Measurements from ENCODE around the gene DUOX2. TPM values are rescaled to one million over a fixed set of nuclear protein-coding genes. Genes with fewer than 3 reads are reported as not detected.

Gene DUOX2
- total and polyA plus RNA-seq, 2 of the 13 experiments (the other 11 are each of a cell fraction or from before 2014, with no cell fraction given) = 0.08 TPM; not detected in 1

- WGBS (ENCODE audit: low lambda C conversion rate) = no CpG with 5 or more reads among the region's 10 CpGs
- H3K27me3 ChIP-seq (ENCODE audit: control insufficient read depth in 1 of 2, insufficient read depth in 2 of 2, low read length in 2 of 2) = peaks cover 10 to 44% of the 10 kb centered on the region in 2 experiments
- H4K20me1 ChIP-seq (ENCODE audit: insufficient read depth, low read length) = no peaks in the 10 kb centered on the region
- POLR2A ChIA-PET = no interaction called here
- no peak overlapping the region for H3K4me3 ChIP-seq (replicated peaks in 1 of 3; ENCODE audit: insufficient read depth in 1 of 3, low read depth in 2 of 3, low read length in 3 of 3)
- H3K4me2 ChIP-seq (ENCODE audit: low read depth, low read length) = no peak overlapping the region
- no peak overlapping the region for H3K9ac ChIP-seq (ENCODE audit: insufficient read depth, low read depth, low read length)
- in situ Hi-C loops (cut with HindIII; ENCODE audit: extremely low pct_ligation_motif_present, low pct_unique_long_range_greater_than_20kb) (no loop called here), intact Hi-C loops (cut with micrococcal nuclease; ENCODE audit: unreplicated experiment) (no loop called here)
- no peaks in the 10 kb centered on the region for H3K9me3 ChIP-seq (ENCODE audit: low read length)
- ATAC-seq (no peak), DNase-seq (ENCODE audit: low spot score) (no peak), FAIRE-seq (no peak)
- no peaks in the 10 kb centered on the region for H3K36me3 ChIP-seq (replicated peaks in 1 of 2; ENCODE audit: control insufficient read depth in 1 of 2, insufficient read depth in 2 of 2, low read length in 2 of 2)
- BruUV-seq (replicated peaks) = no TSS peak
- CTCF ChIA-PET (ENCODE audit: low intra/inter-chr PET ratio, low total read pairs) = no interaction called here
- no peaks in the 10 kb centered on the region for H3K4me1 ChIP-seq (ENCODE audit: insufficient read depth, low read length)
- H2AFZ ChIP-seq (ENCODE audit: low read length) = no peak overlapping the region
- H3K27ac ChIP-seq (ENCODE audit: extremely low read length, insufficient read depth, low read length) = no peak overlapping the region
- TF ChIP-seq SNAPC5 (CRISPR knock-in tag; IDR thresholded peaks at IDR 0.05; ENCODE audit: borderline replicate concordance) (no peak), CBX1 (IDR thresholded peaks at IDR 0.05; ENCODE audit: low read depth) (no peak), FIP1L1 (IDR thresholded peaks at IDR 0.05; ENCODE audit: borderline replicate concordance, insufficient read depth, low read depth, low read length) (no peak), ZNF547 (CRISPR knock-in tag; IDR thresholded peaks at IDR 0.05) (no peak), ZIK1 (CRISPR knock-in tag; IDR thresholded peaks at IDR 0.05; ENCODE audit: borderline replicate concordance, low read depth) (no peak), TEAD2 (CRISPR knock-in tag; IDR thresholded peaks at IDR 0.05) (no peak), MZF1 (CRISPR knock-in tag; IDR thresholded peaks at IDR 0.05; ENCODE audit: borderline replicate concordance) (no peak), ZNF703 (CRISPR knock-in tag; IDR thresholded peaks at IDR 0.05; ENCODE audit: borderline replicate concordance) (no peak), ZNF224 (CRISPR knock-in tag; IDR thresholded peaks at IDR 0.05) (no peak)
- TF ChIP-seq, protein P1, sequence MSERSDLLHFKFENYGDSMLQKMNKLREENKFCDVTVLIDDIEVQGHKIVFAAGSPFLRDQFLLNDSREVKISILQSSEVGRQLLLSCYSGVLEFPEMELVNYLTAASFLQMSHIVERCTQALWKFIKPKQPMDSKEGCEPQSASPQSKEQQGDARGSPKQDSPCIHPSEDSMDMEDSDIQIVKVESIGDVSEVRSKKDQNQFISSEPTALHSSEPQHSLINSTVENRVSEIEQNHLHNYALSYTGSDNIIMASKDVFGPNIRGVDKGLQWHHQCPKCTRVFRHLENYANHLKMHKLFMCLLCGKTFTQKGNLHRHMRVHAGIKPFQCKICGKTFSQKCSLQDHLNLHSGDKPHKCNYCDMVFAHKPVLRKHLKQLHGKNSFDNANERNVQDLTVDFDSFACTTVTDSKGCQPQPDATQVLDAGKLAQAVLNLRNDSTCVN (CRISPR knock-in tag; IDR thresholded peaks at IDR 0.05; ENCODE audit: borderline replicate concordance) = no peak
- TF ChIP-seq, protein P2, sequence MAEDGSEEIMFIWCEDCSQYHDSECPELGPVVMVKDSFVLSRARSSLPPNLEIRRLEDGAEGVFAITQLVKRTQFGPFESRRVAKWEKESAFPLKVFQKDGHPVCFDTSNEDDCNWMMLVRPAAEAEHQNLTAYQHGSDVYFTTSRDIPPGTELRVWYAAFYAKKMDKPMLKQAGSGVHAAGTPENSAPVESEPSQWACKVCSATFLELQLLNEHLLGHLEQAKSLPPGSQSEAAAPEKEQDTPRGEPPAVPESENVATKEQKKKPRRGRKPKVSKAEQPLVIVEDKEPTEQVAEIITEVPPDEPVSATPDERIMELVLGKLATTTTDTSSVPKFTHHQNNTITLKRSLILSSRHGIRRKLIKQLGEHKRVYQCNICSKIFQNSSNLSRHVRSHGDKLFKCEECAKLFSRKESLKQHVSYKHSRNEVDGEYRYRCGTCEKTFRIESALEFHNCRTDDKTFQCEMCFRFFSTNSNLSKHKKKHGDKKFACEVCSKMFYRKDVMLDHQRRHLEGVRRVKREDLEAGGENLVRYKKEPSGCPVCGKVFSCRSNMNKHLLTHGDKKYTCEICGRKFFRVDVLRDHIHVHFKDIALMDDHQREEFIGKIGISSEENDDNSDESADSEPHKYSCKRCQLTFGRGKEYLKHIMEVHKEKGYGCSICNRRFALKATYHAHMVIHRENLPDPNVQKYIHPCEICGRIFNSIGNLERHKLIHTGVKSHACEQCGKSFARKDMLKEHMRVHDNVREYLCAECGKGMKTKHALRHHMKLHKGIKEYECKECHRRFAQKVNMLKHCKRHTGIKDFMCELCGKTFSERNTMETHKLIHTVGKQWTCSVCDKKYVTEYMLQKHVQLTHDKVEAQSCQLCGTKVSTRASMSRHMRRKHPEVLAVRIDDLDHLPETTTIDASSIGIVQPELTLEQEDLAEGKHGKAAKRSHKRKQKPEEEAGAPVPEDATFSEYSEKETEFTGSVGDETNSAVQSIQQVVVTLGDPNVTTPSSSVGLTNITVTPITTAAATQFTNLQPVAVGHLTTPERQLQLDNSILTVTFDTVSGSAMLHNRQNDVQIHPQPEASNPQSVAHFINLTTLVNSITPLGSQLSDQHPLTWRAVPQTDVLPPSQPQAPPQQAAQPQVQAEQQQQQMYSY (CRISPR knock-in tag; IDR thresholded peaks at IDR 0.05) = no peak
- TF ChIP-seq, protein P3, sequence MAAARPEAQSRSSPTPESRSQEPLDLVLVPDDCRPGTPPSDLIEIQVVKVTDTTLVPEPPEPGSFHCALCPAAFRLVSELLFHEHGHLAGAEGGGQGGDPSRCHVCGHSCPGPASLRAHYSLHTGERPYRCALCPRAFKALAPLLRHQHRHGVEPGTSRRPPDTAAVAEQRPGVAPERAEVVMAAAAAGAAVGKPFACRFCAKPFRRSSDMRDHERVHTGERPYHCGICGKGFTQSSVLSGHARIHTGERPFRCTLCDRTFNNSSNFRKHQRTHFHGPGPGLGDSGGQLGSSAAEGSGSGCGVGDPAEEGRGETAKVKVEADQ (CRISPR knock-in tag; IDR thresholded peaks at IDR 0.05; ENCODE audit: borderline replicate concordance) = no peak
- H3K79me2 ChIP-seq (ENCODE audit: insufficient read depth, low read length) = no peaks in the 10 kb centered on the region
These were observed 5.9 kb downstream of the DUOX2 start for GRCh38 chr15:45107941-45108630.
